ENCODE measurements around the gene ACSL1.

GRCh38 chr4:184818216-184818564, 7.6 kb downstream of the ACSL1 start:
- TF ChIP-seq CTCF (IDR thresholded peaks at IDR 0.05; ENCODE audit: extremely low read depth in 1 of 2, insufficient read depth in 1 of 2, low read depth in 1 of 2, low read length in 2 of 2) (no peak), EZH2 (IDR thresholded peaks at IDR 0.05; ENCODE audit: borderline replicate concordance, low read depth, low read length, severe bottlenecking) (no peak), MAX (IDR thresholded peaks at IDR 0.05; ENCODE audit: insufficient read depth, insufficient read length) (no peak), POLR2AphosphoS5 (IDR thresholded peaks at IDR 0.05; ENCODE audit: insufficient read depth, low read depth, low read length) (no peak), JUN (IDR thresholded peaks at IDR 0.05; ENCODE audit: borderline replicate concordance, insufficient read depth, insufficient read length, low read depth) (no peak)

Measured in endothelial cell of umbilical vein (primary cell).